HG03354 (cell line): ENCODE data around the gene KCTD10.
"Not testable (repeated sequence)": the region's sequence is repeated elsewhere in the genome, so short reads cannot be mapped to it uniquely, and the experiment has no call there.

Experiments used
- ATAC-seq: cut with Tn5 transposase; IDR thresholded peaks from one replicate; pipeline ENCODE4 v1.9.1; 2021; ENCODE audit warnings: mild to moderate bottlenecking; ENCODE audit not compliant: unreplicated experiment, poor library complexity, severe bottlenecking

KCTD10 gene

DNA sequence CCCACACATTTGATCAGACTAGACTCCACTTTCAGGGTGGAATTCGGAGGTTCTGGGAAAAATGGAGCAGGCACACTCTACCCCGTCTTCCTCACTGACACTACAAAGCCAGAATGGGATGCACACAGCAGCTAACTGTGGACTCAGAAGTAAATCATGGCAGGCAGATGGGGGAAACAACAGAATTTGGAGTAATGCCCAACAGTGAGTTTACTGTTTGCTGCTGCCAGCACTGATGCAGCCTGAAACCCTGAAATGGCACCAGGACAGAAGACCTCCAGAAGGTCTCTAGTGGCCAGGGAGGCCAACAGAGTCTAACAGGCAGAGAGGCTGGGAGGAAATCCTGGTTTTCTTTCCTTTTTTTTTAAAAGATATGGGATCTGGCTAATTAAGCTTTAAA is 24.6 kb downstream of the KCTD10 start:
- no peak for ATAC-seq

DNA sequence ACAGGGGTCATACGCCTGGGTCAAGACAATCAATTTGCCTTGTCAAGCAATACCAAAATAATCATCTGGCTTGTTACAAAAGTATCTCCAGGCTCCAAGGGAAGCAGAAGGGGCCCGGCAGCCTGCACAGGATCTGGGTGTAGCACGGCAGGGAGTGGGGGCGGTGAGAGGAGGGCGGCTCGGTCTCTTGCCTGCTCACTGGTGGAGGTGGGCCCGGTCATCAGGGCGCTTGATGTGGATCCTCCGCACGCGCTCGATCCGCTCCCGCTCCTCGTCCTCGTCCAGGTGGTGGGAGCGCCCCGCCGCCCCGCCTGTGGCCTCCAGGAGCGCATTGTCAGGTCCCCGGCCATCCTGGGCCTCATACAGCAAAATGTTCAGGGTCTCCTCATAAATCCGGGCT is 25.7 kb downstream of the KCTD10 start:
- no peak for ATAC-seq

DNA sequence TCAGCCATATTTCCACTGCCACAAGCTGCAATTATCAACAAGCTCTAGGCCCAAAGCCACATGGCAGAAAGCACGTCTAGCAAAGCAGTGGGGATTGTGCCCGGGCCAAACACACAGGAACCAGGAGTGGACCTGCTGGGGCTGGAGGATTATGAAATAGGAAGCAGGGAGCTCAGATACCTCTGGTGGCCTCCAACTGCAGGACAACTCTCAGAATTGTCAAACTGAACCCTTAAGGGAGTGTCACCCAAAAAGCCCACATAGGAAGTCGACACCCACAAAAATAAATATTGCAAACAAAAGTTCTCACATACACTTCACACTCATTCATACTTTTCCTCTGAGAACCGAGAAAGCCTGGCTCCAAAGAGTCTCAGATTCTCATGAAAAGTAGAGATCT is 26.1 kb downstream of the KCTD10 start:
- no peak for ATAC-seq

DNA sequence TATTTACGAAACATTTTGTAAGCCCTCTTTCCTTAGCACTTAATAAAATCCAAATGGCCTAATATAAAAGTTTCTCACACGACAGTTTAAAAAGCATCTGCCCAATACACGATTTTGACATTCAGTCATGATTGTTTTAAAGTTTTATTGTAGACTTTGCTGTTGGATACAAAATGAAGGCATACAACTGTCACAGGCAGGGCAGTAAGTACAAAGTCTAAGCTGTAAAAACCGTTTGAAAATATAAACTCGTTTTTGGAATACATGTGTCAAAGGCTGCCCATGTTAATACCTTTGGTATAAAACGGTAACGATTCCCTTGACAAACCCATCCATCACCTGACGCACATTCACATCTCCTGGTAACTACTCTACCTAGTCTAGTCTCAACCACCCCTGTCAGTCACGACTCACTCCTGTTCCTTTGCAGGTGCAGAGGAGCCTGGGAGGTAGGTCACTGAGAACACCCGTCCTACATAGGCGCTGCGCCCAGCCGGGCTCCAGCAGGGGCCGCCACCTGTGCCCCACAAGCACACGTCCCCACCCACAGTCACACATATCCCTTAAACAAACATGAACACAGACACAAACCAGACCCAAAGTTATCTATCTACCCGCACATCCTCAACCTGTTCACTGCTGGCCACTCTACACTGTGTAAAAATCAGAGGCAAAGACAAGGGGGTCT is 27.1 kb downstream of the KCTD10 start:
- no peak for ATAC-seq

DNA sequence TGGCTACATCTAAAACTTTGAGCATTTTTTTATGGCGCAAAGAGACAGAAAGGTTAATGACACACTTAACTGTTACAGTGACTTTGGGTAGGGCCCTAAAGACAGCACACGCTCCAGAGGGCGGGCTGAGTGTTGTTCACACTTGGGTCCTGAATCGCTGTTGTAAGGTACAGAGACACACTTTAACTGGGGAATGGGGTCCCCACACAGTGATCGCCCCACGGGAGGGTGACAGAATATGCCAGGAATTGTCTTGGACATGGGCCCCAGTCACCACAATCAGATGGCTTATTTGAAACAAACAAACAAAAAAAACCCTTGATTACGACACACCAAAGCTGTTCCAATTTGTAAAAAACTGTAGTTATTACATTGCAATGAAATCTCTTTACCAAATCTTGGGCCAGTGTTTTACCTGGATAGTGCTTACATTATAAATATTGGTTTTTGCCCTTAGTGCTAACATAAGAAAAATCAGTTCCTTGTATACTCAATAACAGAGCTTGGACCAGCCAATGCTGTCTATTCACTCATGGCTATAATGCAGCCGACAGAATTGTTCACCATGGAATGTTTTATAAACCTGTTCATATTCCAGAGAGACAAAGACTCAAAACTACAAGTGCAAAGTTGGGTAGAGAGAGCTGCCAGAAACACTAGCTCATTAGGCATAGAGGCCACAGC is 28.3 kb downstream of the KCTD10 start:
- no peak for ATAC-seq

DNA sequence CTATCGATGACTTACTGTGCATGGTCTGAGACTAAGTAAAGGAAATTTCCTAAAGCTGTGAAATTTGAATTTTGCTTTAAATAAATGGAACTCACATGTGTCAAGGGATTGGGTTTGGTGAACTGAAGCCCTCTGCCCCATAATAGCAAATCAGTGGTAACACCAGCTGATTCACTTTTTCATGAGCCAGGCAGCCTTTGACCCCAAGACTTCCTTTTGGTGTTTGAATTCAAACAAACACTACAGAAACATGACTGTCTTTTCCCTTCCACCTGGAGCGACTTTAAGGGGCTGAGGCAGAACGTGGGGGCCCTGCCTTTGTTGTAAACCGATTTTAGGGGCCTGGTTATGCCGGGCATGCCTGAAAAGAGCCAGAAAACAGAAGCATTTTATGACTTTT is 28.8 kb downstream of the KCTD10 start:
- ATAC-seq, result no peak

DNA sequence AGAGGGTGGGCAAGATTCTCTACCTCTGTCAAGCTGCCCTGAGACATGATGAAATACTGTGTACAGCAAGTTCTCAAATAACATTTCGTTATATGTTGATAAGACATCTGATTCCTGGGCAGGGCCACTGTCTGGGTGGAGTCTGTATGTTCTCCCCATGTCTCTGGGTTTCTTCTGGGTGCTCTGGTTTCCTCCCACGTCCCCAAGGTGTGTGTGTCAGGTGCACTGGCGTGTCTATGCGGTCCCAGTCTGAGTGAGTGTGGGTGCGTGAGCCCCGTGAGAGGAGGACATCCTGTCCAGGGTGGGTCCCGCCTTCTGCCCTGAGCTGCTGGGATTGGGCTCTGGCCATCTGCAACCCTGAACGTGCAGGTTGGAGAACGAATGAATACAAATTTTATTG is 29.6 kb downstream of the KCTD10 start:
- ATAC-seq, result no peak

DNA sequence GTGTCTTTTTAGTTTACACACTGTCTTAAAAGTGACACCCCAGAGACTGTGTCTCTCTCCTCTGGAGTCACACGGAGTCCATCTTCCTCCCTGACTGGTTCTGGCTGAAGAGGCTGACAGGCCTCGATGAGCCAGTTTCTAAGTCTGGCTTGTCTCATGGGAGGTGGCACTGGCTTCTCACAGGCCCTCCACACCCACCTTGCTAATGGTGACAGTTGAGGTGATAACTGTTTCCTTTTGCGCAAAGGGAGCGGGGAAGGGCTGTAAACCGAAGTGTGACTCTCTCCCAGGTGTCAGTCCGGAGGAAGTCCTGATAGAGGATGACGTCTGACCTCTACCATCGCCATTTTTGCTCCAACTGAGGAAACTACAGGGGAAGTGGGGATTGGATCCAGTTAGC is 30.2 kb downstream of the KCTD10 start:
- ATAC-seq, result no peak

DNA sequence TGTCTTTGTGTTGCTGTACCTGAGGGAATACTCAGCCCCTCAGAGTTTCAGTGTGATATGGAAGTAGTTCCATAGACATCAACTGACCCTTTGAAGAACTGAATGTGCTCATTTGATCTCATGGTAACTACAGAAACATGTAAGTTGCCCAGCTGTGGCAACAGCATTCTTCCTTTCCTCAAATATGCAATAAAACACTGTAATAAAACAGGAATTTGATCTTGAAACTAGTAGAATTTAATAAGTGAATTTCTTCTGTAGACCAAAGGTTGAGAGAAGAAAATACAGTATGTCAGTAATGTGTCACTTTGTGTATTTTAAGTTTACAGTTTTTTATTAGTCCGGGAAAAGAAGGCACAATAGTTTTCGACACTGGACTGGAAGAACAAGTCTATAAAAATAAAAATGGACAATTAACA is 31.9 kb downstream of the KCTD10 start:
- ATAC-seq, result no peak

DNA sequence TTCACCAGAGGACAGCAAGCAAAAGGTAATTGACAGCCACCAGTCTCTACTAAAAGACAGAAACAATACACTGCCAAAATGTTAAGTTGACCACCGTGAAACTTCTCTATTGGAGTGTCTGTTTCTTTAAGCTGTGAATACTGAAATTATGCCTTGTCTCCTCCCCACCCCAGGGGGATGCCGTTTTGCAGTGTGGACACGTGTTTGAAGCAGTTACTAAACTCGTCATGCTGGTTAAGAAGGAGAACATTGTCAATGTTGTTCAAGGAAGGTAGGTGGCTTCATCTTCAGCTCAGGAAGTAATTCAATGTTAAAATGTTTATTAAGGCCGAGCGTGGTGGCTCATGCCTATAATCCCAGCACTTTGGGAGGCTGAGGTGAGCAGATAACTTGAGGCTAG is 32.8 kb downstream of the KCTD10 start:
- ATAC-seq, result no peak

DNA sequence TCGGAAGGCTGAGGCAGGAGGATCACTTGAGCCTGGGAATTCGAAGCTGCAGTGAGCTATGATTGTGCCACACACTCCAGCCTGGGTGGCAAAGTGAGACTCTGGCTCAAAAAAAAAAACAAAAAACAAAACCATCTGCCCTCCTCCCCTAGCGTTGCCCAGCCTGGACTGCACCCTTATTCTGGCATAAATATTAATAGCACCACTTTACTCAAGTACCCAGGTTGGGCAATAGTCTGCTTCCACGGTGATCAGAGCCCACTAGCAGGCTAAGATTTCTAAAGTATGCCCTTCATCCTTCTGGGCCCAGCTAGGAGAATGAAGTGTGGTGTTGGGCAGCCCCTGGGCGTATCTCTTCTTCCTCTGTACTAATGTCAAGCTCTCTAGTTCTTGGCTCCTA is 33.3 kb downstream of the KCTD10 start:
- no peak for ATAC-seq

DNA sequence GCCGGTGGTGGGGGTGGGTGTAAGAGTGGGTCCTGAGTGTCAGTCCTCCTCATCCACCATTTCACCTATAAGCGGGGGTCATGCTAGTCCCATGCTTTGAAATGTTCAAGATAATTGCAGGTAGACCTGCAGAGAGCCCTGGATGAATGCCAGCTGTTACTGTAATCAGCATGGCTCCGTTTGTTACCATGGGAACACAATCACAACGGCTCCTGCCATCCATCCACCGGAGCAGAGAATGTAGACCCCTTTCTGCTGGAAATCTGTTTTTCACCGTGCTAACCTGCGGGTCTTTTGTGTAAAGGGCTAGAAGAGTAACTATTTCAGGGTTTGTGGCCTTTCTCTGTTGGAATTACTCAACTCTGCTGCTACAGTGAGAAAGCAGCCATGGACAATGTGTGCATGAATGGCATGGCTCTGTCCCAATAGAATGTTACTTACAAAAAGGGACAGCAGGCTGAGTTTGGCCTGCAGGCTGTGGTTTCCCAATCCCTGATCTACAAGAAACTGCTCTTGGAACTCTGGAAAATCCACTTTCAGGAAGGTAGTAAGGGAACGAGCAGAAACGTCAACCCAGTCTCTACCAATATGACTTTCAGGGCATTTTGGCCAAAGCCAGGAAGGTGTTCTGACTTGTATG is 36.1 kb downstream of the KCTD10 start:
- ATAC-seq, result no peak

DNA sequence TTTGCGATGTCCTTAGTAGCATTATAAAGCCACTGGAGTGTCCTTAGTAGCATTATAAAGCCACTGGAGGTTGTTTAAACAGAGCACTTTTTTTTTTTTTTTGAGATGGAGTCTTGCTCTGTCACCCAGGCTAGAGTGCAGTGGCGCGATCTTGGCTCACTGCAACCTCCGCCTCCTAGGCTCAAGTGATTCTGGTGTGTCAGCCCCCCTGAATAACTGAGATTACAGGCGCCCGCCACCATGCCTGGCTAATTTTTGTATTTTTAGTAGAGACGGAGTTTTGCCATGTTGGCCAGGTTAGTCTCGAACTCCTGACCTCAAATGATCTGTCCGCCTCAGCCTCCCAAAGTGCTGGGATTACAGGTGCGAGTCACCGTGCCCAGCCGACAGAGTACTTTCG is 37.1 kb downstream of the KCTD10 start:
- ATAC-seq, result not testable (repeated sequence)

DNA sequence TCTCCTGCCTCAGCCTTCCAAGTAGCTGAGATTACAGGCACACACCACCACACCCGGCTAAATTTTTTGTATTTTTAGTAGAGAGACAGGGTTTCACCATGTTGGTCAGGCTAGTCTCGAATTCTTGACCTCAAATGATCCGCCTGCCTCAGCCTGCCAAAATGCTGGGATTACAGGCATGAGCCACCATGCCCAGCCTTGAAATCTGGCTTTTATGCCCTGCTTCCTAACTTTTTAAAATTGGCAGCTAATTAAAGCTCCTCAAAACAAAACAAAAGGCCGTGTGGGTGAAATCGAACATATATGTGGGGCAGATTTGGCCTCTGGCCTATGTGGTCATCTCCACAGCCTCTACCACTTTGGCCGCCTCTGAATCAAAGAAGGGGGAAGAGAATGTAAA is 37.9 kb downstream of the KCTD10 start:
- ATAC-seq, result no peak

DNA sequence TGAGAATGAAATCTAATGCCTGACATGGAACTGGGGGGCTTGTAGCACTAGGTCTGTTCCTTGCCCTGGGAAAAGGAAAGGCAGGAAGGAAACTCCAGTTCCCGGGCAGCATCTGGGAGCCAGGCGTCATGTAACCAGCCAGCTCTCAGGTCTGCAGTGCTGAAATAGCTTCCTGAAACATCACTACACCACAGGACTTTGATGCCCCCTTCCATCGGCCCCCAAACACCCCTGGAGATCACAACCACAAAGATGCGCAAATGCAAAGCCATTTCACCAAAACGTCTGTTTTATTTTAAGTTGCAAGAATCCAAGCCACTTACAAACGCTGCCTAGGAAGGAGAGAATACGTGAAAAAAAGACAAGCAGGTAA is 40.9 kb downstream of the KCTD10 start:
- ATAC-seq, result no peak

DNA sequence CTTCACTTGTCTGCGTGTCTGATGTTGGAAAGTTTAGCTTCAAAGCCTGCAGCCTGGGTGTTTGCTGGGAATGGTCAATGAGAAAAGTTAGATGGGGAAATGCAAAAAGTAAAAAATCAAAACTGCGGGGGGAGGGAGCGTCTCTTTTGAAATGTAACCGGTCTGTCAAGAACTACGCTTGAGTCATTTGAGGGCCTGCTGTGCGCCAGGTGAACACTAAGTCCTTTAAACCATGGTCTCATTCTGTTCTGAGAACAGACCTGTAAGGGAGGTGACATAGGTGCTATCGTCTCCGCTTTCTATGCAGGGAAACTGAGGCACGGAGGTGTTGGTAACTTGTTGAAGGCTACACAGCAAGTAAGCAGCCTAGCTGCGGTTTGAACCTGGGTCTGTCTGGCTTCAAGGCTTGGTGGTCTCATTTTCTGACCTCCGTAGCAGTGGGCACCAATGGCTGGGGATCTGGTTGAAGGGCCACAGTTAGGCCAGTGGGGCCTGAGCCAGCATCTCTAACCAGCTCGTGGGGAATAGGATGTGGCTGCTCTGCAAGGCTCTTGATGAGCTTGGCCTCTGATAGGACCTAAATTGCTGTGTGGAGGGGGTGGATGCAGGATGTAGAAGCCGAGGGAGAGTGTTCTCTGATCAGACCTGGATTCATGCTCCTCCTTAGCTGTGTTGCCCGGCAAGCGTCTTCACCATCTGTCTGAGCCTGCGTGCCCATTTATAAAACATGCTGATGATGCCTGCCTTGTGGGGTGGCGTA is 41.5 kb downstream of the KCTD10 start:
- ATAC-seq, result no peak

DNA sequence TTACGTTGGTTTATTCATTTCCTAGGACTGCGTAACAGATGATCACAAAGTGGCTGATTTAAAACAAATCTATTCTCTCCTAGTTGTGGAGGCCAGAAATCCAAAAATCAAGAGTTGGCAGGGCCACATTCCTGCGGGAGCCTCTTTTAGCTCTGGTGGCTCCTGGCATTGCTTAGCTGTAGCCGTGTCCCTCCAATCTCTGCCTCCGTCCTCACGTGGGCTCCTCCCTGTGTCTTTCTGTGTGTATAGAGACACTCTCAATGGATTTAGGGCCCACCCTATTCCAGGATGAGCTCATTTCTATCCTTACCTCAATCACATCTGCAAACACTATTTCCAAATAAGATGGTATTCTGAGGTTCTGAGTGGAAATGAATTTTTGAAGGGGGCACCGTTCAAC is 42.5 kb downstream of the KCTD10 start:
- ATAC-seq, result no peak

DNA sequence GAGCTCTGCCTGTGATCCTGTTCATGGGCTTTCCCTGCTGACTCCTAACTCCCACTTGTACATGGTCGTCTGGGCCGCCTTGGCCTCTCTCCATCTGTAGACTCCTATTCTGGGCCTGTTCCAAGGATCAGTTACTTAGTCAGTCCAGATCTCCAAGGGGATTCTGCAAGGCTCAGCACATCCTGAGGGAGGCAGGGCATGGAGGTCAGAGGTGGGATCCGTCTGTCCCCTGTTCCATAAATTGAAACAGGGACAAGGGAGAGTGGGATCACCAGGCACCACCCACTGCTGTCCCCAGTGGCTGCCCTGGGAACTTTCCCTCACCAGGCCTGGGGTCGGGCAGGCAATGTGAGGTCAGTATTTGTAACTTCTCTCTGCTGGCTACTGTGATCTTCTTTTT is 43.5 kb downstream of the KCTD10 start:
- ATAC-seq, result no peak

DNA sequence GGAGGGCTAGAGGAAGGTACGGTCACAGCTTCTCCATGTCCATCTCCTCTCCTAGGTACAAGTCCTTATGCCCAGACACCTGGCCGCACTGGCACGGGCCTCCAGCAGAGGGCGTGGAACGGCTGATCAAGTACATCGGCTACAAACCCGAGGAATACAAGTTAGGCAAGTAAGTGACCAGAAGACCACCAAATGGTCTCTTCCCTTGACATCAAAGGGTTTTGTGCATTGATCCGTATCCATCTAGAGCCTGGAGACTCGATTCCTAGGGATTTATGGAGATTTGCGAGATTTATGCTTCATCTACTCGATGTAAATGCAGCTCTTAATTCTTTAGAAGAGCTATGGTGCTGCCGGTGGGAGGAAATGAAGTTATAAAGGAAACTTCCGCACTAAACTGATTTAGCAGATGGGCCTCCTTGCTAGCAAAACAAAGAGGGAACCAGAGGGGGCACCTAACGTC is 44.2 kb downstream of the KCTD10 start:
- no peak for ATAC-seq

DNA sequence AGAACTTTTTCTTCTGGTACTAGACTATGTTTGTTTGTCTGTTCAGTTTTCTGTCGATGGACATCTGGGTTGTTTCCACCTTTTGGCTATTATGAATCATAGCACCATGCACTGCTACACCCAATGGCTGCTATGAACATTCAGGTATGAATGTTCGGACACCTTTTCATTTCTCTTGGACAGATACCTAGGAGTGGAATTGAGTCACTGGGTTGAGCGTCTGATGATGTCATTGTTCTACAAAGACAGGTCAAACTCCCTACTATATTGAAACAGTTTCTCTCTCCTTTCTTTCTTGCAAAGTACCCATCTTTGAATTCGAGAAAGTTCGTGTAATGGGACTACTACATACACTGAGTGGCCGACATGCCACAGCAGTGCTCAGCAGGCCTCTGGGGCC is 44.7 kb downstream of the KCTD10 start:
- ATAC-seq, result no peak

DNA sequence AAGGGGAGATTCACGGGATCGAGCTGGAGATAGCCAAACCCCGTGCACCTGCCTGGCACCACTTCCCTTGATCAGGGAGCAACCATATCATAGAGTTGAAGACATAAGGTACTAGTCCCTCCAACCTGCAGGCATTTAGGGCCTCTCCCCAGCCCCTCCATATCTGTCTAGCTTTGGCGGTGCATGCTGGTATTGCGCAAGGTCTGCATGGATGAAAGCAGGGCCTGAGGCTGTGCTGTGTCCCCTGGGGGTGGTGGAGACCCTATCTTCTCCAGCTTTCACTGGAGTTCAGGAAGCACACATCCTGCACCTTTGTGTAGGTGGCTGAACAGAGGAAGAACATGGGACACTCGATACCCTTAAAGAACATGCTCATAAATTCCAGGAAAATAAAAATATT is 46.9 kb downstream of the KCTD10 start:
- ATAC-seq, result no peak
